GM08714 (cell line): ENCODE results near the gene NECAB3.

Source experiments
- H3K4me3 ChIP-seq: fragments of 200-500 bp; sonication (Bioruptor generic); 2 replicates; pipeline ENCODE4 v1.5.1; 2014; ENCODE audit warnings: mild to moderate bottlenecking, low read length, inconsistent platforms
- ZNF274 ChIP-seq: IDR thresholded peaks from 2 replicates; pipeline ENCODE4 v1.6.1; 2012; ENCODE audit warnings: mild to moderate bottlenecking, low read depth, low read length

The NECAB3 gene

GRCh38 chr20:33657704-33658095, 16.5 kb downstream of the NECAB3 start:
- no peak overlapping the region for H3K4me3 ChIP-seq
- TF ChIP-seq ZNF274, result no peak

- H3K4me3 ChIP-seq, result no peak overlapping the region
- TF ChIP-seq ZNF274, result no peak
These were observed 17.2 kb downstream of the NECAB3 start for GRCh38 chr20:33656783-33657703.

- no peak for TF ChIP-seq ZNF274
- no peak overlapping the region for H3K4me3 ChIP-seq
These were observed 18.0 kb downstream of the NECAB3 start for GRCh38 chr20:33656010-33656782.

- TF ChIP-seq ZNF274, result no peak
- no peak overlapping the region for H3K4me3 ChIP-seq
These were observed 19.1 kb downstream of the NECAB3 start for GRCh38 chr20:33655164-33655563.

- TF ChIP-seq ZNF274, result no peak
- no peak overlapping the region for H3K4me3 ChIP-seq
These were observed 19.5 kb downstream of the NECAB3 start for GRCh38 chr20:33654680-33655161.

- no peak for TF ChIP-seq ZNF274
- H3K4me3 ChIP-seq, result no peak overlapping the region
These were observed 20.2 kb downstream of the NECAB3 start for GRCh38 chr20:33653900-33654596.

GRCh38 chr20:33653218-33653899, 20.9 kb downstream of the NECAB3 start:
- H3K4me3 ChIP-seq, result no peak overlapping the region
- TF ChIP-seq ZNF274, result no peak

GRCh38 chr20:33651562-33652048, 22.6 kb downstream of the NECAB3 start:
- no peak overlapping the region for H3K4me3 ChIP-seq
- TF ChIP-seq ZNF274, result no peak

GRCh38 chr20:33650753-33651561, 23.3 kb downstream of the NECAB3 start:
- no peak overlapping the region for H3K4me3 ChIP-seq
- no peak for TF ChIP-seq ZNF274

GRCh38 chr20:33650111-33650752, 24.0 kb downstream of the NECAB3 start:
- no peak for TF ChIP-seq ZNF274
- H3K4me3 ChIP-seq, result no peak overlapping the region

GRCh38 chr20:33649201-33649681, 25.0 kb downstream of the NECAB3 start:
- TF ChIP-seq ZNF274, result no peak
- no peak overlapping the region for H3K4me3 ChIP-seq

GRCh38 chr20:33648396-33649004, 25.7 kb downstream of the NECAB3 start:
- no peak for TF ChIP-seq ZNF274
- H3K4me3 ChIP-seq, result no peak overlapping the region
